ENCODE measurements around the gene SPR.

- TF ChIP-seq CTCF (IDR thresholded peaks at IDR 0.05) (no peak), POLR2A (IDR thresholded peaks at IDR 0.05) (no peak)
Observed at GRCh38 chr2:72891091-72891818, 4.0 kb downstream of the SPR start.

Data from right lobe of liver (tissue), 4 donors.